Astrocyte (in vitro differentiated cells and primary cell): ENCODE results near the gene ARHGEF3. TPM values are rescaled to one million over a fixed set of nuclear protein-coding genes. Genes with fewer than 3 reads are reported as not detected.

Experiments used
- DNase-seq: peaks from one replicate; pipeline ENCODE4 v3.0.0-alpha.2; 2010; ENCODE audit warnings: low read depth
- FAIRE-seq: peaks from 2 replicates; lab custom pipeline; 2011; peaks lifted over from hg19 to GRCh38; lab: Jason Lieb, UNC
- H2AFZ ChIP-seq: 2 replicates; pipeline ENCODE4 v1.6.0; 2012; ENCODE audit warnings: low read depth, low read length, inconsistent platforms
- H3K27ac ChIP-seq: 2 replicates; pipeline ENCODE4 v1.5.1; 2011; ENCODE audit warnings: low read depth, low read length, inconsistent platforms
- H3K27me3 ChIP-seq: 2 replicates; pipeline ENCODE4 v1.6.0; 2011; ENCODE audit warnings: low read length, inconsistent platforms; ENCODE audit not compliant: insufficient read depth
- H3K36me3 ChIP-seq: 2 replicates; pipeline ENCODE4 v1.5.1; 2011; ENCODE audit warnings: low read length, inconsistent platforms; ENCODE audit not compliant: insufficient read depth
- H3K4me1 ChIP-seq: 2 replicates; pipeline ENCODE4 v1.5.1; 2011; ENCODE audit warnings: low read length, inconsistent platforms; ENCODE audit not compliant: insufficient read depth
- H3K4me2 ChIP-seq: 2 replicates; pipeline ENCODE4 v1.6.0; 2012; ENCODE audit warnings: low read length, inconsistent platforms
- H3K4me3 ChIP-seq: 2 replicates; pipeline ENCODE4 v1.5.1; 2011; ENCODE audit warnings: low read depth, mild to moderate bottlenecking, low read length, inconsistent platforms; ENCODE audit not compliant: insufficient read depth
- H3K79me2 ChIP-seq: 2 replicates; pipeline ENCODE4 v1.6.0; 2012; ENCODE audit warnings: mild to moderate bottlenecking, low read length, inconsistent platforms; ENCODE audit not compliant: insufficient read depth
- H3K9ac ChIP-seq: 2 replicates; pipeline ENCODE4 v1.6.0; 2012; ENCODE audit warnings: mild to moderate bottlenecking, low read length, inconsistent platforms
- H3K9me3 ChIP-seq: 2 replicates; pipeline ENCODE4 v1.5.1; 2012; ENCODE audit warnings: low read depth, mild to moderate bottlenecking, low read length, inconsistent platforms; ENCODE audit not compliant: insufficient read depth
- H4K20me1 ChIP-seq: 2 replicates; pipeline ENCODE4 v1.6.0; 2012; ENCODE audit warnings: low read length, inconsistent platforms; ENCODE audit not compliant: insufficient read depth
- H3K27ac Mint-ChIP-seq: one replicate; pipeline ENCODE4 v1.8.0; 2021; ENCODE audit warnings: mild to moderate bottlenecking, mixed read lengths; ENCODE audit not compliant: unreplicated experiment
- H3K27me3 Mint-ChIP-seq: one replicate; pipeline ENCODE4 v1.8.0; 2021; ENCODE audit warnings: low read depth, mixed read lengths; ENCODE audit not compliant: unreplicated experiment
- H3K36me3 Mint-ChIP-seq: one replicate; pipeline ENCODE4 v1.8.0; 2021; ENCODE audit warnings: low read depth, mixed read lengths; ENCODE audit not compliant: unreplicated experiment
- H3K4me1 Mint-ChIP-seq: one replicate; pipeline ENCODE4 v1.8.0; 2021; ENCODE audit warnings: low read depth, mixed read lengths; ENCODE audit not compliant: unreplicated experiment
- H3K4me3 Mint-ChIP-seq: one replicate; pipeline ENCODE4 v1.8.0; 2021; ENCODE audit warnings: mild to moderate bottlenecking, moderate library complexity, mixed read lengths; ENCODE audit not compliant: unreplicated experiment
- H3K9me3 Mint-ChIP-seq: one replicate; pipeline ENCODE4 v1.8.0; 2021; ENCODE audit warnings: mild to moderate bottlenecking, mixed read lengths; ENCODE audit not compliant: unreplicated experiment
- CTCF ChIP-seq: IDR thresholded peaks from 2 replicates; pipeline ENCODE4 v1.5.1; 2011; ENCODE audit warnings: low read depth, mild to moderate bottlenecking, inconsistent platforms, low read length, moderate library complexity; ENCODE audit not compliant: insufficient read depth
- EZH2 ChIP-seq: IDR thresholded peaks from 2 replicates; pipeline ENCODE4 v1.6.1; 2012; ENCODE audit warnings: mild to moderate bottlenecking, low read length, inconsistent platforms; ENCODE audit not compliant: insufficient read depth
- total RNA-seq: library from RNA; stranded (reverse); gene quantifications from 2 replicates; pipeline ENCODE4 v1.2.1, GENCODE V29; 2021

ARHGEF3 gene
- total RNA-seq, 1 donor from 2014 or later, result 14.9 TPM

- H3K4me3 Mint-ChIP-seq, result no peak overlapping the region
- peaks cover 2% of the 10 kb centered on the region for H3K36me3 Mint-ChIP-seq
- peaks cover 10% of the 10 kb centered on the region for H3K4me1 ChIP-seq
- FAIRE-seq (no peak), DNase-seq (no peak)
- no peak overlapping the region for H3K4me2 ChIP-seq
- no peak for TF ChIP-seq CTCF
- peaks cover 2% of the 10 kb centered on the region for H3K79me2 ChIP-seq
- H3K9me3 ChIP-seq, result no peaks in the 10 kb centered on the region
- no peaks in the 10 kb centered on the region for H3K27me3 ChIP-seq
- no peak overlapping the region for H3K27ac Mint-ChIP-seq
- H3K27me3 Mint-ChIP-seq, result no peaks in the 10 kb centered on the region
- H3K27ac ChIP-seq, result no peak overlapping the region
- no peak overlapping the region for H2AFZ ChIP-seq
- H4K20me1 ChIP-seq, result no peaks in the 10 kb centered on the region
- H3K4me3 ChIP-seq, result no peak overlapping the region
- no peaks in the 10 kb centered on the region for H3K9me3 Mint-ChIP-seq
- H3K36me3 ChIP-seq, result no peaks in the 10 kb centered on the region
- H3K4me1 Mint-ChIP-seq, result peaks cover 19% of the 10 kb centered on the region
- no peak overlapping the region for H3K9ac ChIP-seq
Observed at GRCh38 chr3:56778893-56779292, 22.9 kb downstream of the ARHGEF3 start.

- DNase-seq (no peak), FAIRE-seq (no peak)
- peaks cover 9% of the 10 kb centered on the region for H3K36me3 Mint-ChIP-seq
- no peak overlapping the region for H3K4me3 ChIP-seq
- H3K4me3 Mint-ChIP-seq, result no peak overlapping the region
- H3K4me2 ChIP-seq, result no peak overlapping the region
- no peaks in the 10 kb centered on the region for H3K9me3 Mint-ChIP-seq
- TF ChIP-seq CTCF, result no peak
- no peak for TF ChIP-seq EZH2
- H3K27ac ChIP-seq, result no peak overlapping the region
- no peak overlapping the region for H2AFZ ChIP-seq
- H3K4me1 Mint-ChIP-seq, result peaks cover 8% of the 10 kb centered on the region
- H3K79me2 ChIP-seq, result peaks cover 2% of the 10 kb centered on the region
- H3K36me3 ChIP-seq, result no peaks in the 10 kb centered on the region
- H3K9ac ChIP-seq, result no peak overlapping the region
- peaks cover 3% of the 10 kb centered on the region for H4K20me1 ChIP-seq
- no peaks in the 10 kb centered on the region for H3K9me3 ChIP-seq
- H3K27ac Mint-ChIP-seq, result no peak overlapping the region
- H3K27me3 Mint-ChIP-seq, result no peaks in the 10 kb centered on the region
- H3K27me3 ChIP-seq, result no peaks in the 10 kb centered on the region
- no peaks in the 10 kb centered on the region for H3K4me1 ChIP-seq
Observed at GRCh38 chr3:56776556-56776950, 25.2 kb downstream of the ARHGEF3 start.

- H3K4me1 Mint-ChIP-seq, result peaks cover 8% of the 10 kb centered on the region
- TF ChIP-seq EZH2 (no peak), CTCF (no peak)
- H3K4me2 ChIP-seq, result no peak overlapping the region
- H3K4me3 ChIP-seq, result no peak overlapping the region
- H3K27ac ChIP-seq, result no peak overlapping the region
- H3K27me3 ChIP-seq, result no peaks in the 10 kb centered on the region
- H3K36me3 Mint-ChIP-seq, result peaks cover 14% of the 10 kb centered on the region
- H3K27ac Mint-ChIP-seq, result no peak overlapping the region
- H3K4me3 Mint-ChIP-seq, result no peak overlapping the region
- no peaks in the 10 kb centered on the region for H3K4me1 ChIP-seq
- H3K36me3 ChIP-seq, result no peaks in the 10 kb centered on the region
- H3K9ac ChIP-seq, result no peak overlapping the region
- DNase-seq, result no peak
- FAIRE-seq, result no peak
- H3K79me2 ChIP-seq, result peaks cover 2% of the 10 kb centered on the region
- H4K20me1 ChIP-seq, result peaks cover 3% of the 10 kb centered on the region
- no peaks in the 10 kb centered on the region for H3K9me3 Mint-ChIP-seq
- H3K9me3 ChIP-seq, result no peaks in the 10 kb centered on the region
- H2AFZ ChIP-seq, result no peak overlapping the region
- no peaks in the 10 kb centered on the region for H3K27me3 Mint-ChIP-seq
Observed at GRCh38 chr3:56775838-56776555, 25.8 kb downstream of the ARHGEF3 start.
